Measurements from ENCODE around the gene RNF186.
"Not testable (repeated sequence)": the region's sequence is repeated elsewhere in the genome, so short reads cannot be mapped to it uniquely, and the experiment has no call there.

RNF186 gene

GRCh38 chr1:19824541-19824940, 9.5 kb upstream of the RNF186 start:
- no peak for DNase-seq (ENCODE audit: low read depth, low spot score)

GRCh38 chr1:19824036-19824435, 9.0 kb upstream of the RNF186 start:
- no peak for DNase-seq (ENCODE audit: low read depth, low spot score)

- DNase-seq (ENCODE audit: low read depth, low spot score) = no peak
These were observed 4.6 kb upstream of the RNF186 start for GRCh38 chr1:19819701-19820100.

GRCh38 chr1:19818324-19818723, 3.2 kb upstream of the RNF186 start:
- no peak for DNase-seq (ENCODE audit: low read depth, low spot score)

GRCh38 chr1:19817160-19817559, 2.1 kb upstream of the RNF186 start:
- DNase-seq (ENCODE audit: low read depth, low spot score) = no peak

- not testable (repeated sequence) for DNase-seq (ENCODE audit: low read depth, low spot score)
These were observed 1.6 kb upstream of the RNF186 start for GRCh38 chr1:19816737-19817086.

GRCh38 chr1:19815801-19816736, 986 bp upstream of the RNF186 start:
- DNase-seq (ENCODE audit: low read depth, low spot score) = no peak

GRCh38 chr1:19814244-19814661, 830 bp downstream of the RNF186 start:
- DNase-seq (ENCODE audit: low read depth, low spot score) = no peak

- no peak for DNase-seq (ENCODE audit: low read depth, low spot score)
These were observed 1.5 kb downstream of the RNF186 start for GRCh38 chr1:19813643-19813960.

- no peak for DNase-seq (ENCODE audit: low read depth, low spot score)
These were observed 2.0 kb downstream of the RNF186 start for GRCh38 chr1:19812875-19813642.

GRCh38 chr1:19811206-19811851, 3.8 kb downstream of the RNF186 start:
- no peak for DNase-seq (ENCODE audit: low read depth, low spot score)

- no peak for DNase-seq (ENCODE audit: low read depth, low spot score)
These were observed 5.9 kb downstream of the RNF186 start for GRCh38 chr1:19809044-19809750.

- DNase-seq (ENCODE audit: low read depth, low spot score) = no peak
These were observed 6.7 kb downstream of the RNF186 start for GRCh38 chr1:19808351-19808750.

GRCh38 chr1:19804831-19805251, 10.2 kb downstream of the RNF186 start:
- DNase-seq (ENCODE audit: low read depth, low spot score) = no peak

- no peak for DNase-seq (ENCODE audit: low read depth, low spot score)
These were observed 12.8 kb downstream of the RNF186 start for GRCh38 chr1:19802269-19802668.

GRCh38 chr1:19800076-19800804, 14.8 kb downstream of the RNF186 start:
- DNase-seq (ENCODE audit: low read depth, low spot score) = peak; percentile 4

- peak; percentile 11 for DNase-seq (ENCODE audit: low read depth, low spot score)
These were observed 15.6 kb downstream of the RNF186 start, which contains the start of gene TMCO4 for GRCh38 chr1:19799230-19800075. Gene TMCO4 (minus strand): TSS chr1:19799916. CDS start chr1:19780758, 19,158 bp downstream.

GRCh38 chr1:19798486-19799229, 16.4 kb downstream of the RNF186 start:
- DNase-seq (ENCODE audit: low read depth, low spot score) = no peak

- no peak for DNase-seq (ENCODE audit: low read depth, low spot score)
These were observed 17.3 kb downstream of the RNF186 start for GRCh38 chr1:19797827-19798226.
